Stimulated activated CD4-positive, alpha-beta T cell treated with anti-CD3 and anti-CD28 coated beads, Interleukin-1b, Interleukin-23, amount 100 ng/mL, for 48 hours (primary cell): ENCODE results near the gene JAZF1.
"Not testable (repeated sequence)": the region's sequence is repeated elsewhere in the genome, so short reads cannot be mapped to it uniquely, and the experiment has no call there.

ENCODE experiments used
- DNase-seq: peaks from one replicate; pipeline ENCODE4 v3.0.0-alpha.2; 2020

The JAZF1 gene

GRCh38 chr7:28032738-28033380, 147.7 kb downstream of the JAZF1 start:
- no peak for DNase-seq

GRCh38 chr7:28029051-28029450, 151.5 kb downstream of the JAZF1 start:
- no peak for DNase-seq

GRCh38 chr7:28028471-28028870, 152.1 kb downstream of the JAZF1 start:
- DNase-seq, result no peak

- DNase-seq, result no peak
Observed at GRCh38 chr7:28026237-28026636, 154.4 kb downstream of the JAZF1 start.

GRCh38 chr7:28024786-28025334, 155.7 kb downstream of the JAZF1 start:
- DNase-seq, result no peak

GRCh38 chr7:28020302-28020940, 160.2 kb downstream of the JAZF1 start:
- DNase-seq, result peak; percentile 30

- DNase-seq, result no peak
Observed at GRCh38 chr7:28018856-28019465, 161.6 kb downstream of the JAZF1 start.

GRCh38 chr7:28018446-28018845, 162.1 kb downstream of the JAZF1 start:
- DNase-seq, result no peak

GRCh38 chr7:28018020-28018419, 162.6 kb downstream of the JAZF1 start:
- no peak for DNase-seq

- no peak for DNase-seq
Observed at GRCh38 chr7:28017372-28017771, 163.2 kb downstream of the JAZF1 start.

GRCh38 chr7:28016297-28016696, 164.3 kb downstream of the JAZF1 start:
- no peak for DNase-seq

- no peak for DNase-seq
Observed at GRCh38 chr7:28015169-28015568, 165.4 kb downstream of the JAZF1 start.

- DNase-seq, result not testable (repeated sequence)
Observed at GRCh38 chr7:28014340-28014739, 166.3 kb downstream of the JAZF1 start.

- DNase-seq, result no peak
Observed at GRCh38 chr7:28013441-28013840, 167.2 kb downstream of the JAZF1 start.

- no peak for DNase-seq
Observed at GRCh38 chr7:28013019-28013418, 167.6 kb downstream of the JAZF1 start.

GRCh38 chr7:28008911-28009310, 171.7 kb downstream of the JAZF1 start:
- DNase-seq, result no peak

- no peak for DNase-seq
Observed at GRCh38 chr7:28008171-28008570, 172.4 kb downstream of the JAZF1 start.

GRCh38 chr7:28006491-28006890, 174.1 kb downstream of the JAZF1 start:
- DNase-seq, result no peak

GRCh38 chr7:28005847-28006231, 174.8 kb downstream of the JAZF1 start:
- DNase-seq, result no peak

GRCh38 chr7:28005075-28005846, 175.3 kb downstream of the JAZF1 start:
- no peak for DNase-seq

GRCh38 chr7:28003408-28003807, 177.2 kb downstream of the JAZF1 start:
- no peak for DNase-seq

GRCh38 chr7:28002638-28003037, 178.0 kb downstream of the JAZF1 start:
- DNase-seq, result no peak

- no peak for DNase-seq
Observed at GRCh38 chr7:28001896-28002295, 178.7 kb downstream of the JAZF1 start.
